Thymus (tissue), 11 donors: ENCODE results near the gene EIF5B. TPM values are rescaled to one million over a fixed set of nuclear protein-coding genes. Genes with fewer than 3 reads are reported as not detected.
A peak's percentile ranks its signal among the peaks of the same experiment; 100 is the strongest.

ENCODE experiments used
- DNase-seq, 9 donors: peaks; one replicate each; pipeline ENCODE4 v3.0.0-alpha.2; 2013; ENCODE audit warnings: low spot score in 9 of 9, low read depth in 6 of 9, missing footprints in 1 of 9
- H3K27ac ChIP-seq, 2 donors: one replicate each; pipeline ENCODE4 v1.5.1; 2013; ENCODE audit warnings: control low read depth in 1 of 2, low read depth in 1 of 2, low read length in 1 of 2, mild to moderate bottlenecking in 1 of 2, moderate library complexity in 1 of 2
- H3K27me3 ChIP-seq, 2 donors: one replicate each; pipeline ENCODE4 v1.5.1; 2013; ENCODE audit warnings: low read length in 1 of 2; ENCODE audit not compliant: control insufficient read depth in 2 of 2, insufficient read depth in 1 of 2
- H3K36me3 ChIP-seq, 2 donors: one replicate each; pipeline ENCODE4 v1.5.1; 2013; ENCODE audit warnings: low read length in 1 of 2, mild to moderate bottlenecking in 1 of 2, moderate library complexity in 1 of 2; ENCODE audit not compliant: control insufficient read depth in 2 of 2, insufficient read depth in 2 of 2
- H3K4me1 ChIP-seq, 2 donors: one replicate each; pipeline ENCODE4 v1.5.1; 2013; ENCODE audit warnings: low read length in 2 of 2; ENCODE audit not compliant: control insufficient read depth in 2 of 2, insufficient read depth in 2 of 2
- H3K4me3 ChIP-seq, 2 donors: one replicate each; pipeline ENCODE4 v1.5.1; 2013; ENCODE audit warnings: low read length in 2 of 2, control low read depth in 1 of 2, mild to moderate bottlenecking in 1 of 2
- H3K9me3 ChIP-seq, 2 donors: one replicate each; pipeline ENCODE4 v1.5.1; 2013; ENCODE audit warnings: low read length in 1 of 2, mild to moderate bottlenecking in 1 of 2; ENCODE audit not compliant: control insufficient read depth in 2 of 2, insufficient read depth in 1 of 2
- WGBS: extraction: QIAGEN DNeasy Blood & Tissue Kit; methylation state at CpG from one replicate; pipeline ENCODE4 v1.1.7; 2013; 5-methylcytosine and 5-hydroxymethylcytosine counted together
- polyA plus RNA-seq: library from polyadenylated mRNA; stranded (reverse); fragments of 200-250 nt; gene quantifications from one replicate; pipeline ENCODE4 v1.2.3, GENCODE V29; 2013
- total RNA-seq: library from RNA; stranded (reverse); fragments of 120-200 nt; gene quantifications from one replicate; pipeline ENCODE4 v1.2.4, GENCODE V29; 2013
- donor health status: healthy.

EIF5B gene
- total and polyA plus RNA-seq, 2 donors: 13.2 to 26.3 TPM

GRCh38 chr2:99398303-99398702, 61.1 kb downstream of the EIF5B start:
- 99% methylated on average over 5 of the region's 5 CpGs for WGBS
- Histone ChIP-seq H3K4me1 (no peaks in the 10 kb centered on the region), H3K27me3 (no peaks in the 10 kb centered on the region), H3K36me3 (peaks cover 69 to 97% of the 10 kb centered on the region in 2 donors), H3K27ac (no peak overlapping the region), H3K4me3 (no peak overlapping the region), H3K9me3 (no peaks in the 10 kb centered on the region)
- no peak for DNase-seq

GRCh38 chr2:99399063-99399462, 61.9 kb downstream of the EIF5B start:
- Histone ChIP-seq H3K36me3 (peaks cover 66 to 96% of the 10 kb centered on the region in 2 donors), H3K27ac (peak overlapping the region in 1 of 2 donors; percentile 21), H3K4me1 (no peaks in the 10 kb centered on the region), H3K27me3 (no peaks in the 10 kb centered on the region), H3K4me3 (no peak overlapping the region), H3K9me3 (no peaks in the 10 kb centered on the region)
- no peak for DNase-seq
- 97% methylated on average over 5 of the region's 5 CpGs for WGBS

GRCh38 chr2:99399795-99400194, 62.6 kb downstream of the EIF5B start:
- Histone ChIP-seq H3K27me3 (no peaks in the 10 kb centered on the region), H3K9me3 (no peaks in the 10 kb centered on the region), H3K4me1 (no peaks in the 10 kb centered on the region), H3K4me3 (no peak overlapping the region), H3K27ac (no peak overlapping the region), H3K36me3 (peaks cover 71 to 96% of the 10 kb centered on the region in 2 donors)
- WGBS: 96% methylated on average over 2 of the region's 2 CpGs
- no peak for DNase-seq

- peaks cover 71 to 94% of the 10 kb centered on the region in 2 donors for H3K36me3 ChIP-seq
- 94% methylated on average over 4 of the region's 4 CpGs for WGBS
- DNase-seq: no peak
- no peaks in the 10 kb centered on the region for H3K4me1 ChIP-seq
- no peaks in the 10 kb centered on the region for H3K9me3 ChIP-seq
- H3K27me3 ChIP-seq: no peaks in the 10 kb centered on the region
- no peak overlapping the region for H3K4me3 ChIP-seq
- no peak overlapping the region for H3K27ac ChIP-seq
Measured at GRCh38 chr2:99401841-99402240, 64.7 kb downstream of the EIF5B start.

- Histone ChIP-seq H3K4me3 (no peak overlapping the region), H3K27ac (no peak overlapping the region), H3K36me3 (peaks cover 59 to 86% of the 10 kb centered on the region in 2 donors), H3K4me1 (peaks cover 0 to 3% of the 10 kb centered on the region in 2 donors), H3K9me3 (no peaks in the 10 kb centered on the region), H3K27me3 (no peaks in the 10 kb centered on the region)
- no peak for DNase-seq
Measured at GRCh38 chr2:99403084-99403483, 65.9 kb downstream of the EIF5B start.

GRCh38 chr2:99403524-99403923, 66.3 kb downstream of the EIF5B start:
- Histone ChIP-seq H3K4me3 (no peak overlapping the region), H3K4me1 (peaks cover 0 to 3% of the 10 kb centered on the region in 2 donors), H3K36me3 (peaks cover 54 to 82% of the 10 kb centered on the region in 2 donors), H3K9me3 (no peaks in the 10 kb centered on the region), H3K27me3 (no peaks in the 10 kb centered on the region), H3K27ac (no peak overlapping the region)
- WGBS: 68% methylated on average over 4 of the region's 4 CpGs
- peak in 2 of 9 donors; percentile 12 to 13 for DNase-seq

- Histone ChIP-seq H3K27me3 (no peaks in the 10 kb centered on the region), H3K4me1 (peaks cover 0 to 3% of the 10 kb centered on the region in 2 donors), H3K36me3 (peaks cover 47 to 76% of the 10 kb centered on the region in 2 donors), H3K27ac (peak overlapping the region in 1 of 2 donors; percentile 31), H3K4me3 (no peak overlapping the region), H3K9me3 (no peaks in the 10 kb centered on the region)
- 97% methylated on average over 8 of the region's 8 CpGs for WGBS
- DNase-seq: no peak
Measured at GRCh38 chr2:99404039-99404796, 67.0 kb downstream of the EIF5B start.

- Histone ChIP-seq H3K27me3 (no peaks in the 10 kb centered on the region), H3K27ac (peak overlapping the region in 1 of 2 donors; percentile 31), H3K36me3 (peaks cover 48 to 72% of the 10 kb centered on the region in 2 donors), H3K4me3 (no peak overlapping the region), H3K4me1 (peaks cover 0 to 3% of the 10 kb centered on the region in 2 donors), H3K9me3 (no peaks in the 10 kb centered on the region)
- 97% methylated on average over 5 of the region's 5 CpGs for WGBS
- no peak for DNase-seq
Measured at GRCh38 chr2:99404797-99405669, 67.8 kb downstream of the EIF5B start.

- 98% methylated on average over 6 of the region's 6 CpGs for WGBS
- Histone ChIP-seq H3K27ac (no peak overlapping the region), H3K4me3 (no peak overlapping the region), H3K27me3 (no peaks in the 10 kb centered on the region), H3K4me1 (peaks cover 0 to 3% of the 10 kb centered on the region in 2 donors), H3K36me3 (peaks cover 54 to 69% of the 10 kb centered on the region in 2 donors), H3K9me3 (no peaks in the 10 kb centered on the region)
- DNase-seq: no peak
Measured at GRCh38 chr2:99406137-99406536, 68.9 kb downstream of the EIF5B start.
